ENCODE data around the gene P2RX5.

GRCh38 chr17:3718201-3718600, 22.2 kb upstream of the P2RX5 start:
- TF ChIP-seq CTCF (IDR thresholded peaks at IDR 0.05): no peak
- TF ChIP-seq POLR2A (IDR thresholded peaks at IDR 0.05): no peak
- TF ChIP-seq POLR2AphosphoS5 (IDR thresholded peaks at IDR 0.05): no peak
- TF ChIP-seq EP300 (IDR thresholded peaks at IDR 0.05): no peak

Measured in upper lobe of left lung (tissue), 4 donors.